Activated T-cell treated with anti-CD3 and anti-CD28 coated beads for 24 hours (primary cell): ENCODE data around the gene ZNF879.

ENCODE experiments used
- DNase-seq: peaks from one replicate; pipeline ENCODE4 v3.0.0-alpha.2; 2020; ENCODE audit warnings: low read depth

Gene ZNF879

GRCh38 chr5:179023528-179024189 lies at the start of gene ZNF879:
ZNF879 (plus strand) TSS chr5:179023804; CDS start chr5:179025005, 1,201 bp downstream.
- peak; percentile 92 for DNase-seq

DNA sequence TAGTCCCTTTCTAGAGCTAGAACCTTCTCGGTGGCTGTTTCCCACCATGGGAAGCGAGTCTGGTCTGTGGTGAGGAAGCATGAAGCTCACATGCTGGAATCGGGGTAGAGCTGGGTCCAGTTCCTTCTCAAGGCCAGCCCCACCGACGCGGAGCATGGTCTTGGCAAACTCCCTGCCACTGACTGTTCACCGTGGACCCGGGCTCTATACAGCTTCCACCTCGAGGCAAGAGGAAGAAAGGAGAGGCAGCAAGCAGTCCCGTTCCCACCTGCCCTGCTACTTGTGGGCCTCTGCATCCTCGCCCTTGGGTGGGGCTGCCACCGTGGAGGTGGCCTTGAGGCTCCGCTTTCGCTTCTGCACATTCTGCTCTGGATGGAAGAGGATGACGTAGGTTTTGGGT lies 42.2 kb upstream of the ZNF879 start:
- no peak for DNase-seq

GRCh38 chr5:178982941-178983340 lies 40.7 kb upstream of the ZNF879 start:
- no peak for DNase-seq

- no peak for DNase-seq
These were observed 39.9 kb upstream of the ZNF879 start for GRCh38 chr5:178983728-178984127.

DNA sequence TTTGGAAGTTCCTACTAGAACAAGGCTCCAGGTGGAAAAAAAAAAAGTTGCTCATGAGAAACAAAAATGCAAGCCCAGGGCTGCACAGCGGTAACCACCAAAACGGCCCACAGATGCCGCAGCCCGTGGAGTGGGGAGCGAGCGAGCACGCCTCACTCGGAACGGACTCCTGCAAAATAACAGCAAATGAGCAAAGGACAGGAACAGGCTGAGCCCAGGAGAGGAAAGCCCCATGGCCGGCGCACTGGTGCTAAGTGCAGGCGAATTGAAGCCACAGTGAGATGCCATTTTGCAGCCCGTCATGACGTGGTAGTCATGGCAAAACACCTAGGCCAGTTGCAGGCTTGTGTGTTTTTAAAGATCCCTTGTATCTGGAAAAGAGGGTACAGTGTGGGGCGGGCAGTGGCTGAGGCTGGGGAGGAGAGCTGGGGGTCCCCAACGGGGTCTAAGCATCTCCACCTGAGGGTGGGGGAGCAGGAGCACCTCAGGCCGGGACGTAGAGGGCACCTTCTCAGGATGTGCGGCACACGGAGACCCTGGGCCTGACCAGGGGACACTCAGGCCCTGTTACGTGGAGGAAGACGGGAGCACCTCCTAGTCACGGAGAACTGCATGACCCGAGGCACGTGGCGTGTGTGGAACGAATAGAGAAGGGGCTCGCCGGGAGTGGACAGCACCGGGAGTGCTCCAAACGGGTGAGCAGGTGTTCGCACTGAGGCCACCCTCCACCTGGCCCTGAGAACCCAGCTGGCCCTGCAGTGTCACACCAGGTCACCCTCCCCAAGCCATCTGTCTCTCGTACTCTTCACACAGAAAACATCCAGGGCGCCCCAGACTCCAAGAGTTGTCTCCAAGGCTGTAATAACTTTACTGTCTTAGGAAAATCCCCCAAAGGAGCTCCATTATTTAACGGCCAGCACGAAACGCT lies 39.2 kb upstream of the ZNF879 start:
- DNase-seq = no peak

DNA sequence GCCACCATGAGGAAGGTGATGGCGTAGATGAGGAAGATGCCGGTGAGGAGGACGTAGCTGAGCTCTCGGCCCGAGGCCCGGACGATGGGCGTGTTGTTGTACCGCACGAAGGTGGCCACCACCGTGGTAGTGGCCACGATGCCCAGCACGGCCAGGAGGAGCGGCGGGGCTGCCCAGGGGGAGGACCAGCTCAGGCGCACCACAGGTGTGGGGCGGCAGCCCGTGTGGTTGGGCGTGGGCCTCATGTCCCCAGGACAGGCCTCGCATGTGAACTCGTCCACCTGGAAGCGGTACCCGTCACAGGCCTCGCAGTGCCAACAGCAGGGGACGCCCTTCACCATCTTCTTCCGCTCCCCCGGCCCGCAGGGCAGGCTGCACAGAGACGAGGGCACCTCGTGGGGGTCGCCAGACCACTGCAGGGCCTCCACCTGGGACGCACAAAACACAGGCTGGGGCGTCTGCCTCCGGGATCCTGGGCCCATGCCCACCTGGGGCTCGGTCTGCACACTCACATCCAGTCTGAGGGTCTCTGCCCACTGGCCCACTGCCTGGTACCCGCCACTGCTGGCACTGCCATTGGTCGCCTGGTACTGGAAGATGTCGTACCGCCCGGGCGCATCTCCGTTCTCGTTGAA lies 37.2 kb upstream of the ZNF879 start:
- DNase-seq = no peak

DNA sequence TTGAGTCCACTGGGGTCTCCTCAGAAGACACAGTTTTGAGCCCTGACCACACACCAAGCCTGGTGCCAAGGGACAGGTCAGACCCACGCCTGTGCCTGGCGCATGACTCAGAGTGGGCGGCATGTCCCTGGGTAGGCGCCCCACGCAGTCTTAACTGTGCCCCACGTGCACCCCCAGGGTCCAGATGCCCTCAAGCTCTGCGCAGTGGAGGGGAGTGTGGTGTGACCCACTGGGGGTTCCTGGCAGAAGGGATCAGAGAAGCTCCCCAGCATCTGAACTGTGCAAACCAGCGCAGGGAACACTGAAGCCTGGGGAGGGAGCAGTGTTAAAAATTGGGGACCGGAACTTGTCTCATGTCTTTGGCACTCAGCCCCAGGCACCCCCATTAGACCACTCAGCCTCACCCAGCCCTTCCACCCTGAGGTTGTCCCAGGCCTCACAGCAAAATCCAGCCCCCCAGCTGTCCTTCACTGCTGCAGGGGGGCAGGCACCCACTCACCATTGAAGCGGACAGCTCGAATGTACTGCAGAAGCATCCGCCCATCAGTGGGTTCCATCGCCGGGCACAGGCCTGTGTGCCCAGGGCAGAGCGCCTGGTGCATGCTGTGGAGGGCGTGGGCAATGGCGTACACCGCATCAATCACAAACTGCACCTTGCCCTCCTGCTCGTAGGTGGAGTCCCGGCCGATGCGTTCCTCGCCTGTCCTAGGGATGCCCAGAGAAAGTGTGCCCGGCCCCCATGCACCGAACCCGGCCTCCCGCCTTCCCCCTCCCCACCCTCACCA lies 35.0 kb upstream of the ZNF879 start:
- no peak for DNase-seq

- no peak for DNase-seq
These were observed 34.3 kb upstream of the ZNF879 start for GRCh38 chr5:178989311-178989710.

- no peak for DNase-seq
These were observed 33.1 kb upstream of the ZNF879 start for GRCh38 chr5:178990491-178990890.

GRCh38 chr5:178991190-178992145 lies 32.1 kb upstream of the ZNF879 start:
- DNase-seq = no peak

- DNase-seq = no peak
These were observed 31.2 kb upstream of the ZNF879 start for GRCh38 chr5:178992291-178992895.

- DNase-seq = no peak
These were observed 30.3 kb upstream of the ZNF879 start for GRCh38 chr5:178993236-178993765.

- DNase-seq = no peak
These were observed 29.5 kb upstream of the ZNF879 start for GRCh38 chr5:178993955-178994579.

- DNase-seq = no peak
These were observed 28.8 kb upstream of the ZNF879 start, which contains the start of gene GRM6 for GRCh38 chr5:178994580-178995340. GRM6 (minus strand) TSS chr5:178995320; CDS start chr5:178994944, 376 bp downstream.

GRCh38 chr5:178995341-178995690 lies 28.3 kb upstream of the ZNF879 start:
- no peak for DNase-seq

DNA sequence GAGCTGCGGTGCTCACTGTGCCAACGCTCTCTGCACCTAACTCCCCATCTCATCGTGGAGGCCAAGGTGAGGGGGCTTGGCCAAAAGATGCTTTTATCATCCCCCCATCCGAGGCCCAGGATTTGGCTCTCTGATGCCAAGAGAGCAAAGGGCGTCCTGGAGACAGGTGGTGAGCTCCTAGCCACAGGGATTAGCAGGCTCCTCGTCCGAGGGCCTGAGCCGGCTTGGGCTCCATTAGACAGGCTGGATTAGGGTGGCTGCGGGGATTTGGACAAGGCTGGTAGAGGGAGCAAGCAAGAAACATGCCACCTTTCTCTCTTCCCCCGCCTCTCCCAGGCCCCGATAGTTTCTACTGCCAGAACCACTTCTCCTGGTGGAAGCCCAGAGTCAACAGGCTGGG lies 27.4 kb upstream of the ZNF879 start:
- no peak for DNase-seq

GRCh38 chr5:178997191-178997590 lies 26.4 kb upstream of the ZNF879 start:
- DNase-seq = no peak

DNA sequence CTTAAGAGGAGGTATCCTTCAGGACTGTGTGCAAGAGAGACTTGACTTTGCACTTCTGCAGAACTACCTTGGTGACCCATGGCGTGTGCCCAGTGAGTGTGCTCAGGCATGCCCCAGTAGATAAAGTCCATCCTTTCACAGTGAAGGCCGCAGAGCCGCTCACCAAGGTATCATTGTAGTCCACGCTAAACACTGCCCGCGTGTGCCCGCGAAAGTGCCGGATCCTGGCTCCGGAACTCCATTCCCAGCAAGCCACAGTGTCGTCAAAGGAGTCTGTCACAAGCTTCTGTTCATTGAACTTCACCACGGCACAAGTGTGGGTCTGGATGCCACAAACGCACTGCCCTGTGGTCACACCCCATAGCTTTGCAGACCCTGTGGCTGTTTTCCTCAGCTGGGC lies 25.2 kb upstream of the ZNF879 start:
- DNase-seq = no peak

GRCh38 chr5:179006564-179006963 lies 17.0 kb upstream of the ZNF879 start:
- DNase-seq = no peak
